Tibial nerve (tissue), 4 donors: Measurements from ENCODE around the gene CCBE1. TPM values are rescaled to one million over a fixed set of nuclear protein-coding genes. Genes with fewer than 3 reads are reported as not detected.

Experiments
- DNase-seq, 2 donors: peaks; one replicate each; pipeline ENCODE4 v3.0.0-alpha.2; 2019; ENCODE audit warnings: low spot score in 2 of 2
- H3K27ac ChIP-seq, 4 donors: fragments of 200-600 bp; sonication (generic) in 3 of 4; one replicate each; pipeline ENCODE4 v1.5.1; 2017 to 2019; ENCODE audit warnings: mild to moderate bottlenecking in 1 of 4
- H3K27me3 ChIP-seq, 2 donors: fragments of 200-600 bp; sonication (generic) in 1 of 2; one replicate each; pipeline versions ENCODE4 v1.5.1 to v1.6.0; 2017 to 2019
- H3K36me3 ChIP-seq, 3 donors: fragments of 200-600 bp; sonication (generic); one replicate each; pipeline ENCODE4 v1.5.1; 2018 to 2019
- H3K4me1 ChIP-seq, 4 donors: fragments of 200-600 bp; sonication (generic) in 3 of 4; one replicate each; pipeline ENCODE4 v1.5.1; 2017 to 2019
- H3K4me3 ChIP-seq, 4 donors: fragments of 200-600 bp; sonication (generic) in 3 of 4; one replicate each; pipeline ENCODE4 v1.5.1; 2017 to 2019; ENCODE audit warnings: mild to moderate bottlenecking in 1 of 4, moderate library complexity in 1 of 4
- H3K9me3 ChIP-seq, 4 donors: fragments of 200-600 bp; sonication (generic) in 3 of 4; one replicate each; pipeline ENCODE4 v1.5.1; 2017 to 2019
- EP300 ChIP-seq, 2 donors: sonication (generic); formaldehyde crosslinking; IDR thresholded peaks; one replicate each; pipeline ENCODE4 v1.6.1; 2017; ENCODE audit warnings: antibody characterized with exemption in 2 of 2, mild to moderate bottlenecking in 1 of 2
- POLR2A ChIP-seq, 2 donors: fragments of 450-650 bp; IDR thresholded peaks; one replicate each; pipeline ENCODE4 v1.6.1; 2017; ENCODE audit warnings: antibody characterized with exemption in 2 of 2, mild to moderate bottlenecking in 2 of 2, moderate library complexity in 2 of 2
- WGBS, 2 donors: methylation state at CpG; one replicate each; pipeline ENCODE4 v1.1.5; 2018; 5-methylcytosine and 5-hydroxymethylcytosine counted together
- total RNA-seq, 4 donors: library from RNA; depleted of rRNA; stranded (reverse); fragments of >200 nt; gene quantifications; one replicate each; pipeline ENCODE4 v1.1.0, GENCODE V29; 2016
- TF ChIP-seq, protein P1 (sequence below), 5 experiments: fragments of 200-600 bp in 3 of 5; fragments of 450-650 bp in 2 of 5; sonication (generic) in 3 of 5; IDR thresholded peaks; one replicate each; pipeline ENCODE4 v1.5.1; 2016 to 2019; ENCODE audit warnings: antibody characterized with exemption in 5 of 5, mild to moderate bottlenecking in 3 of 5, moderate library complexity in 2 of 5

Gene CCBE1
- total RNA-seq, 4 donors from 2014 or later = 0.30 to 3.9 (median 1.3) TPM

DNA sequence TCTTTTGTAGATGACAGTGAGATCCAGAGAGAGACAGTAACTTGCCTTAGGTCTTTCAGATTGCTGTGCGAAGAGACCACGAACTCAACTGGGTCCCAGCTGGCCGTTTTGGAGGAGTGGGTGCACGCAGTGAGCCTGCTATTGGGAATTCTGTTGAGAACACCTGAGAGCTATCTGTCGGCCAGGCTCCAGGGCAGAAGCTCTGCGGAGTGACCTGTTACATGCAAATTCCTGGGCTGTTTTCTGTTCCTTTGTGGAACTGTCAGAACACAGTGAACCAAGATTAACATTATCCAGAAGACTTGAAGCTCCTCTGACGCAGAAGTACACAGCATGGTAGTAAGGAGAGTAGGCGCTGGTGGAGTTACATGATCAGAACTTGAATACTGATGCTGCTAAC is 238.6 kb downstream of the CCBE1 start:
- DNase-seq = no peak
- Histone ChIP-seq H3K27me3 (no peaks in the 10 kb centered on the region), H3K9me3 (no peaks in the 10 kb centered on the region), H3K27ac (no peak overlapping the region), H3K4me3 (no peak overlapping the region), H3K4me1 (no peaks in the 10 kb centered on the region), H3K36me3 (no peaks in the 10 kb centered on the region)
- whole genome bisulfite sequencing, 2 donors = 59 to 62% methylated on average over 8 of the region's 8 CpGs
- TF ChIP-seq EP300 (IDR thresholded peaks at IDR 0.05) (no peak), POLR2A (IDR thresholded peaks at IDR 0.05) (no peak)
- TF ChIP-seq, protein P1, sequence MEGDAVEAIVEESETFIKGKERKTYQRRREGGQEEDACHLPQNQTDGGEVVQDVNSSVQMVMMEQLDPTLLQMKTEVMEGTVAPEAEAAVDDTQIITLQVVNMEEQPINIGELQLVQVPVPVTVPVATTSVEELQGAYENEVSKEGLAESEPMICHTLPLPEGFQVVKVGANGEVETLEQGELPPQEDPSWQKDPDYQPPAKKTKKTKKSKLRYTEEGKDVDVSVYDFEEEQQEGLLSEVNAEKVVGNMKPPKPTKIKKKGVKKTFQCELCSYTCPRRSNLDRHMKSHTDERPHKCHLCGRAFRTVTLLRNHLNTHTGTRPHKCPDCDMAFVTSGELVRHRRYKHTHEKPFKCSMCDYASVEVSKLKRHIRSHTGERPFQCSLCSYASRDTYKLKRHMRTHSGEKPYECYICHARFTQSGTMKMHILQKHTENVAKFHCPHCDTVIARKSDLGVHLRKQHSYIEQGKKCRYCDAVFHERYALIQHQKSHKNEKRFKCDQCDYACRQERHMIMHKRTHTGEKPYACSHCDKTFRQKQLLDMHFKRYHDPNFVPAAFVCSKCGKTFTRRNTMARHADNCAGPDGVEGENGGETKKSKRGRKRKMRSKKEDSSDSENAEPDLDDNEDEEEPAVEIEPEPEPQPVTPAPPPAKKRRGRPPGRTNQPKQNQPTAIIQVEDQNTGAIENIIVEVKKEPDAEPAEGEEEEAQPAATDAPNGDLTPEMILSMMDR (IDR thresholded peaks at IDR 0.05) = no peak

DNA sequence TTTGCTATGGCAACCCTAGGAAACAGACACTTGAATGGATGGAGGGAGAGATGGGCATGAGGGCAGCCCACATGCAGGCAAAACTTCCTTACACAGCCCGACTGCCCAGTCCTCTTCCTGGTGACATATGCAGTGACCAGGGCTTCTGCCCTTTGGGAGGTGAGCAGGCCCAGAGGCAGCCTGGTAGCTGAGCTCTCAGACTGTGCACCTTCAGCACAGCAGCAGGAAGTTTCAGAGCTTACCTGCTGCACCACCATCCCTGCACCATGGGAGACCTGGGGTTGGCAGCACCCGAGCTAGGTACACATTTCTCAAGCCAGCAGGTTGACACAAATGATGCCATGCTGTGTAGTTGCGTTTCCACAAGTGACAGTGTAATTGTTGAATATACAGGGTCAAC is 240.6 kb downstream of the CCBE1 start:
- DNase-seq = no peak
- H3K4me3 ChIP-seq = no peak overlapping the region
- H3K9me3 ChIP-seq = no peaks in the 10 kb centered on the region
- no peak for TF ChIP-seq POLR2A (IDR thresholded peaks at IDR 0.05)
- no peak for TF ChIP-seq EP300 (IDR thresholded peaks at IDR 0.05)
- TF ChIP-seq, protein P1 (IDR thresholded peaks at IDR 0.05) = no peak
- no peaks in the 10 kb centered on the region for H3K36me3 ChIP-seq
- H3K4me1 ChIP-seq = no peaks in the 10 kb centered on the region
- no peak overlapping the region for H3K27ac ChIP-seq
- H3K27me3 ChIP-seq = no peaks in the 10 kb centered on the region
- 73 to 78% methylated on average over 3 of the region's 3 CpGs for WGBS, 2 donors

DNA sequence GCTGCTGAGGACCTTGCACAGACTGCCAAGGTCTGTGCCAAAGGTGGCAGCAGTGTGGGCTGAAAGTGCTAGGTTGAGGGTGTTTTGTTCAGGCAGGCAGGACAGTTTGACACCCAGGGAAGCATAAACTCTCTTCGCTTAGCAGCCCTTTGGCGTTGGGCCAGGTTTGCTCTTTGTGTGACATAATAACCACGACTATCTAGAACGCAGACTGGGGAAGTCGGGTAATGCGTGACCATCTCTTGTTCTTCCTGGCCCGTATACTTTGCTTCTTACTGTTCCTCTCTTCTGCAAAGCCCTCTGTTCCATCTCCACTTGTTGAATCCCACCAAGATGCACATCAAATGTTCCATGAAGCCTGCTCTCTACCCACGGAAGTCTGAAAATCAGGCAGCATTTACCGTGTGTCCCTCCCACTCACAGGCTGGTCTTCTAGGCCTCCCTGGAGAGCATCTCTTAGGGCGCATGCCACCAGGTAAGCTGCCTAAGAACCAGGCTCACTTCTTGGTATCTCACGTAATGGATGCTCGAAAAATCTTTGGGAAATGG is 241.4 kb downstream of the CCBE1 start:
- Histone ChIP-seq H3K27me3 (no peaks in the 10 kb centered on the region), H3K4me1 (no peaks in the 10 kb centered on the region), H3K27ac (no peak overlapping the region), H3K4me3 (no peak overlapping the region), H3K36me3 (no peaks in the 10 kb centered on the region), H3K9me3 (no peaks in the 10 kb centered on the region)
- WGBS, 2 donors = 60 to 61% methylated on average over 12 of the region's 12 CpGs
- TF ChIP-seq EP300 (IDR thresholded peaks at IDR 0.05) = no peak
- TF ChIP-seq POLR2A (IDR thresholded peaks at IDR 0.05) = no peak
- TF ChIP-seq, protein P1 (IDR thresholded peaks at IDR 0.05) = no peak
- DNase-seq = no peak

DNA sequence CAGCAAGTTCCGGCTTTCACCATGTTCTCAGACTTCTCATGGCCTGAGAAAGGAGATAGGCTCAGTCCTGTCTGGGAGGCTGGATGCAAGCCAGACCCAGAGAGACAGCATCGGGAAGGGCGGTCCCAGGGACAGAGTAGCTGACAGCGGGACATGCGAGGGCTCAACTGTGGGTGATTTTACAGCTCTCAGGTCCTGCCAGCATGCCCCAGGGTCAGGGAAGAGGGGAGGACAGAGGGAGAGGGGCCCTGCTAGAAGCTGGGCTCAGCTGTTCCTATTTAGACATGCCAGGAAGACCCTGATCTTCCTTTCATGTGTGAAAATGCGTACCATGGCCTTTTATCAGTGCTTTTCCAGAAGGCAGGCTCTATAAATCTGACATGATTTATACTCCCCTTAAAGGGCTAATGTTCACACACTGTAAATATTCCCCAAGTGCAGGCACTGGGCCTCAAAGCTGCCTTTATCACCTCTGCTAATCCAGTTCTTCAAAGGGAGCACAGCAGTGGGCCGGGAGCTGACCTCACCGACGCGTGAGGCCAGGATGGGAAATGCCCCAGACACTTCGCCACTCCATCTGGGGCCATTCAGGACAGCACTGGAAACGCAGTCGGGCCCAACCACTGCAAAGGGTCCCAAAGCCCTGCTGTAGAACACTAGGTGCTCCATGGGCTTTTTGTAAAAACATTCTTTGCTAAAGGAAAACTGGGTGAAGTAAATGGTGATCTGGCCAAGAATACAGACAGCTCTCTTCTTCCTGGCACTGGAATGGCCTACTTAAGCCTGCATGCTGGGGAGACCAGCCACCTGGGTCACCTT is 242.1 kb downstream of the CCBE1 start:
- no peak for DNase-seq
- Histone ChIP-seq H3K36me3 (no peaks in the 10 kb centered on the region), H3K9me3 (no peaks in the 10 kb centered on the region), H3K4me1 (no peaks in the 10 kb centered on the region), H3K4me3 (no peak overlapping the region), H3K27me3 (no peaks in the 10 kb centered on the region), H3K27ac (no peak overlapping the region)
- TF ChIP-seq EP300 (IDR thresholded peaks at IDR 0.05) (no peak), POLR2A (IDR thresholded peaks at IDR 0.05) (no peak)
- TF ChIP-seq, protein P1 (IDR thresholded peaks at IDR 0.05) = no peak
- WGBS, 2 donors = 44 to 50% methylated on average over 11 to 13 of the region's 13 CpGs

DNA sequence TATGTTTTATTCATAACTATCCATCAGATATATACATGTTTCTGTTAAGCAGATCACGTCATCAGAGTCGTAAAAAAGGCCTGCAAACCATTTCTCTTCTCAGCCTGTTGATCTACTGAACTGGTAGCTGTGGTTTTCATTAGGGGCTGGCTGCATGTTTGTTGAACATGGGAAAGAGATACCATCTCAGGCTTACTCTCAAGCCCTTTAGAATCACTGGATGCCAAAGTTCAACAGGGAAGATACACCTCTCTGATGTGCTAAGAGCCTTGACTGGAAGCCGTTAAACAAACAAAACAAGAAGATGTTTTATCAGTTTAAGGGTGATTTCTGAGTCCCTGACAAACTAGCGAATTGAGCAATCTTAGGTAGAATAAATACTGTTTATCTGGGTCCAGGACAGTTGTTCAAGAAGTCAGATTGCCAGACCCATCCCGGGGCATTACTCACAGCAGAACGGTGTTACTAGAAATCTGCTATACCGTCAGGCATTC is 243.7 kb downstream of the CCBE1 start:
- Histone ChIP-seq H3K27me3 (no peaks in the 10 kb centered on the region), H3K36me3 (no peaks in the 10 kb centered on the region), H3K4me1 (no peaks in the 10 kb centered on the region), H3K9me3 (no peaks in the 10 kb centered on the region), H3K27ac (no peak overlapping the region), H3K4me3 (no peak overlapping the region)
- TF ChIP-seq EP300 (IDR thresholded peaks at IDR 0.05) = no peak
- 82 to 87% methylated on average over 7 of the region's 7 CpGs for WGBS, 2 donors
- no peak for DNase-seq
